Activated CD8-positive, alpha-beta memory T cell treated with anti-CD3 and anti-CD28 coated beads for 24 hours (primary cell): ENCODE measurements around the gene CHI3L2.
"Not testable (repeated sequence)": the region's sequence is repeated elsewhere in the genome, so short reads cannot be mapped to it uniquely, and the experiment has no call there.

ENCODE experiments used
- DNase-seq: peaks from one replicate; pipeline ENCODE4 v3.0.0-alpha.2; 2020

Gene CHI3L2

DNA sequence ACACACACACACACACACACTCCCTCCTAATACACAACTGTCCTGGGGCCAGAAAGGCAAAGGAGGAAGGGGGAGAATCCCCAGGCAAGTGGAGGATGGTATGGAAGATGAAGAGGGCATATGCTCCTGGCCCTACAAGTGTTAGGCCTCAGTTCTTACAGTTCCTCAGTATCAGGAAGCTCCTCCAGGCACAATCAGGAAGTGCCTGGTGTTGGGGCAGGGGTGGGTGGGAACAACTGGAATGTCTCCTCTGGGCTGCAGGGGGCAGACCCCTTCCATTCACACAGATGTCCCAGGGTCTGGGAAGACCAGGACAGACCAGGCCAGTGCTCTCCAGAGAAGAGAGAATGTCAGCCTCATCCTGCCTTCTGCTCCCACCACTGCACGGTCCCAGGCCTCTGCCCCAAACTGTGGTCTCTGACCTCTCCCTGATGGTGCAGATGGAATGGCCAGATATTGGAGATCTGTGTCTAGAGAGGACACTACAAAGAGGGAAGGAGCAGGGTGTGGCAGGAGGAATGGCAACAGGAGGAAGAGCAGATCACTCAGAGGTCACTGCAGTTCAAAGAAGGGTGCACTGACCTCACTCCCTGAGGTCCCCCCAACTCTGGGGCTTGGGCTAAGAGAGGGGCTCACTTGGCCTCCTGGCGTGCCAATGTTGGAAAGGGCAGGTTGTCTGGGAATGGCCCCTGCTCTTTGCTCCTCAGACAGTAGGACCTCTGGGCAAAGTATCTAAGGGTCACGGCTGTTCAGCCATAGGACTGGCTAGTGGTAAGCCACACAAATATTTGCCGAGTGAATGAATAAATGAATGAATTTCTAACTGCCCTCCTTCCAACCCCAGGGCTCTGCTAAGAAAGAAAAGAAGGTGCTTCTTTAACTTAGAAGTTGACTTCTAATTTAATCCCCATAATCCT lies 24.5 kb upstream of the CHI3L2 start:
- peak; percentile 66 for DNase-seq

DNA sequence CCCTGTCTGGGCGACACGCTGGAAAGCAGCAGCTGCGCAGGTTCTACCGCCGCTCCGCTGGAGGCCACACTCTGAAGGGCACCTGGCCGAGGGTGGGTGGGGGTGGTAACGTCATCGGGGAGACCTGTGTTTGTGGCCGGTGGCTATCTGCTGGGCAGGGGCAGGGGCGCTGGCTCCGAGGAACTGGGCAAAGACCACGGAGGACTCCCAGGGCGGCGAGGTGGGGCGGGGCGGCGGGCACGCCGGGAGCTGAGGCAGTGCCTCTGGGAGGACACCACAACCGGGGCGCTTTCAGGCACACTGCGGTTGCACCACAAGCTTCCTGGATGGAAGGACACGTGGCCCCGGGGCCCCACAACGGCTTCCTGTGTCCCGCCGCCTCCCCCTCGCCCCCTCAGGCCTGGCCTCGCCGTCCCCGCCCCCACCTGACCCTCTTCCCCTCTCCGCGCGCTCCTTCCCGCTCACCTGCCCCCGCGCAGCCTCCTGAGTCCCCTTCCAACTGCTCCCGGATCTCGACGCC lies 23.8 kb upstream of the CHI3L2 start:
- peak; percentile 92 for DNase-seq

DNA sequence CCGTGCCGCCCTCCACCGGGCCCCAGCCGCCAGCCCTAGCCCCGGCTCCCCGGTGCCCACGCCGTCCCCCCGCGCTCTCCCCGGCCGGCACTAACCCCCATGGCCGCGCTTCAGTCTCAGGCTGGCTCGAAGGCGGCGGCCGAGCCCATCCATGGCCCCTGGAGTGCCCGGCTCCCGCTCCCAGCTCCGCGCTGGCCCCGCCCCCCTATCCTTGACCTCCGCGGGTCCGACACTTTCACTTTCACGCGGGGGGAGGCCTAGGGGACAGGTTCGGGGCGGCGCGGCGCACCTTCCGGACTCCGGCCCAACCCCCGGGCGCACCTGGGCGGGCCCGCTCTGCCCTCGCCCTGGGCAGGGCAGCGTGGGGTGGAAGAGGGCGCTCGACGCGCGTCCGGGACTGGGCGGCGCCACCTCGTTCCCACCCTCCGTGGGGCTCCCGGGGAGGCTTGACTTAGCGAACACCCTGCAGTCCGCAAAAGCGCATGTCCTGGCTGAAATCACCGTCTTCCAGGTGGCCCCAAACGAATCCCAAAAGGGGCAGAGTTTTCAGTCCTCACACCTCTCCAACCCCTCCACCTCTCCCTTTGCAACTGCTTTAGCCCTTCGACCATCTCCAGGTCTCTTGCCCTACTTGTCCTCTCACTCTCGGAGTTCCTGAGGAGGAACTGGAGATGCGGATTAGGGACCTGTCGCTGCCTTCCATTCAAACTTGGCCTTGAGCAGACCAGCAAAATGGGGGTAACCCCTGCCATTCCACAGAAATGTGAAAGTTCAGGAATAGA lies 23.1 kb upstream of the CHI3L2 start:
- peak; percentile 88 for DNase-seq

DNA sequence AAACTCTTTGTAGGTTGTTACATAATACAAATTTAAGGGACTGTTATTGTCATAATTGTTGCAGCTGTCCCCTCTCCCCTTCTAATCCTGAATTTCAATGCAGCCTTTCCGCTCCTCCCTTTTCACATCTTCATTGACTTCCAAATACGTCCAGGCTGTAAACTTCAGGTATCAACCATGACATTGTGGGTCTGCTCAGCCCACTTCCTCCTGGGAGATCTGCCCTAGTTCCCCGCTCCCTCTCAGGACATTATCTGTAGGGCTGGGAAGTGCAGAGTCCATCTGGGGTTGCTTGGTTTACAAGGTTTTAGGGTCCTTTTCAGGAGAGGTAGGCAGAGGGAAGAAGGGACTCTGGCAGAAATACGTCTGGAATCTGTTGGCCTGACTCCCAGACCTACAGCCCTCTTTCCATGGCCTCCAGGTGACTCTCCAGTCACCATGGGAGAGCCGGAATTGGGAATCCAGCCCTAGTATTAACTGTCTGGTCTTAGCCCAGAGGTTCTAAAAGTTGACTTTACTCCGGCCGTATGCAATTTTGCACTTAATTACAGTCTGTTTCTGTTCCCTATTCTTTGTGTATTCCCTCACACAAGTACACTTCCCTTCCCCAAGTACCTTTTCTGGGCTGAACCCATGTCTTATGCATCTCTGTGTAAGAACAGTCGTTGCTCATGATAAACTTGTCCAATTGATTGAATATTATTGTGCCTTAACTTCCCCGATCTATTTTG lies 22.4 kb upstream of the CHI3L2 start:
- no peak for DNase-seq

DNA sequence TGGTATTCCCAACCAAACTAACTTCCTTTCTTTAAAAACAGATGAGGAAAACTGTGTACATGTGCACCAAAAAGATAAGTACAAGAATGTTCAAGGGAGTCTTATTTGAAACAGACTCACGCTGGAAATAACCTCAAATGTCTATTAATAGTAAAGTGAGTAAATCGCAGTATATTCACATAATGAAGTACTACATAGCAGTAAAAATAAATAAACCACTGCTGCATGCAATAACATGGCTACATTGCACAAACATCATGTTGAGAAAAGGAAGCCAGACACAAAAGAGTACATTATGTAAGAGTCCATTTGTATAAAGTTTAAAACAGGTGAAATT lies 21.8 kb upstream of the CHI3L2 start:
- DNase-seq: no peak

DNA sequence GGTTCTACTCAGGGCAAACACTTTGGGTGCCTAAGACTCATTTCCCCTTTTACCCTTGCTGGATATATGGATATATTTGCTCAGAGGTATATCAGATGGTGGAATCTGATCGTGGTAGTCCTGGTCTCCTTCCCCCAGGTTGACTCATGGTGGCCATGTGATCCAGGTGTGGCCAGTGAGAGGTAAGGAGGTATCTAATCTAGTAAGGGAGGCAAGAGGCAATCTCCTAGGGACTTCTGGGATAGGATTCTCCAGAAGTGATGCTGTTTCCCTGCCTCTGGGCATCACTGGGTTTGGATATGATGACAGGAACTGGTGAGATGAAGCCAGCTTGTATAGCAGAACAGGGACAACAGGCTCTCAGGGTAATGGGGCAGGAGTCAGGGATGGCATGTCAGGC lies 18.6 kb upstream of the CHI3L2 start:
- no peak for DNase-seq

DNA sequence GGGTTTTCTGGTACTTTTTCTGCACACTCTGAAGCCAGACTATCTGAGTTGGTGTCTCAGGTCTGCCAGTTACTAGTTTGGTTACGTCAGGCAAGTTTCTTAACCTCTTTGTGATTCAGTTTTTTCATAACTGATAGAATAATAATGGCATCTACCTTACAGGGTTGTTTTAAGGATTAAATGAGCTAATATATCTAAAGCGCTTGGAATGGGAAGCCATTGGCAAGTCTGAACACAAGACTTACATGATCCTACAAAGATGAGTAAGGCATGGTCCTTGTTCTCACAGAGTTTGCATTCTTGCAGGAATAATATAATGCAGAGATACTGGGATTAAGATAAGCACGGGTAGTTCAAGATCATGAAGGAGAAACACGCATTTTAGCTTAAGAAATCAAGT lies 17.9 kb upstream of the CHI3L2 start:
- no peak for DNase-seq

DNA sequence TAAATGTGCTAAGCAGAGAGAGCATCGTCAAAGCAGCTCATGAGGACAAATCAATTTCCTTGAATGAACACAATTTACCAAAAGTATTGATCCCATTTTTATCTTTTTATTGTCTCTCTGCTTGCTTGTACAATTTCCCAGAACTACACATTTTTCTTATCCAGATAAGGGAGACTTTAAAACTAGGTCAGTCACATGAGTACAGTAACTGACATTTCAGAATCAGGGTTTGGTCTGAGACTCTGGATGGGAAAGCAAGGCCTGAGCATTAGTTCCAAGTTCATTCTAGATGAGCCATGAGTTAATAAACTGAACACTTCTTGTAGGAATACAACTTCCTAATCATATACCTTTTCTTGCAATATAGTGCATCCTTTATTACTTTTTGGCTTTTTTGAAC lies 15.6 kb upstream of the CHI3L2 start:
- DNase-seq: no peak

DNA sequence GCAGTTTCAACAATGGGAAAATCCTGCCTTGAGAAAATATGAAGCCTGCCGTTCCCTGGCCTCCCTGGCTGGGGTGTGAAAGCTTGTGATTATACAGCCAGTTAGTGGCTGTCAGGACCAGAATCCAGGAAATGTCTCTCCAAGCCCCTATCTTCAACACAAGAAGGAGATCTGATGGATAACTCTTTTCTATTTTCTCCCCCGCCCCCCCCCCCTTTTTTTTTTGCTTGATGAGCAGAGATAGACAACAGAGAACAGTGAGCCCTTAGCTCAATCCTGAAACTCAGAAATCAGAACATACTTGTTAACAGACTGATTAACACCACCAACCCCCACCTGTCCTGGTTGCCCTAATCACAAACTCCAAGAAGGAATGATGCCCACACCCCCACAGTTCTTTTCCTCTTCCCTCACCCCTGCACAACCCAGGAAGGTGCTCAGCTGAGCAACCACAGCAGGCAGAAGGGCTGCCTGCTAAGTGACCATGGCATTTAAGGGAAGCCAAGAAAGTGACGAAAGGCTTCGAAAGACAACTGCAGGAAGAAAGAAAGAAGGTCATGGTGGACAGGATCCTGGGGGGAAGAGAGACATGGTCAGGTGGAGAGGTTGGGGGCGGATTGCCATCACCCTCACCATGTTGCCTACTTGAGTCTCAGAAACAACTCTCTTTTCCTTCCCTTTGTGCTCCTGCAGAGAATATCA lies 14.7 kb upstream of the CHI3L2 start:
- DNase-seq: no peak

DNA sequence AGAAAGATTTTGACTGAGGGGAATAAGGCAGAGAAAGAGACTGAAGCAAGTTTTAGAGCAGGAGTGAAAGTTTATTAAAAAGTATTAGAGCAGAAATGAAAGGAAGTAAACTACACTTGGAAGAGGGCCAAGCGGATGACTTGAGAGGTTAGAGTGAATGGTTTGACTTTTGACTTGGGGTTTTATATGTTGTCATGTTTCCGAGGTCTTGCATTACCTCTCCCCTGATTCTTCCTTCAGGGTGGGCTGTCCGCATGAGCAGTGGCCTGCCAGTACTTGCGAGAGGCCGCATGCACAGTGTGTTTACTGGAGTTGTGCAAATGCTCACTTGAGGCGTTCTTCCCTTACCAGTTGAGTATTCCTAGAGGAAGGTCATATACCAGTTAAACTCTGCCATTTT lies 14.1 kb upstream of the CHI3L2 start:
- no peak for DNase-seq

DNA sequence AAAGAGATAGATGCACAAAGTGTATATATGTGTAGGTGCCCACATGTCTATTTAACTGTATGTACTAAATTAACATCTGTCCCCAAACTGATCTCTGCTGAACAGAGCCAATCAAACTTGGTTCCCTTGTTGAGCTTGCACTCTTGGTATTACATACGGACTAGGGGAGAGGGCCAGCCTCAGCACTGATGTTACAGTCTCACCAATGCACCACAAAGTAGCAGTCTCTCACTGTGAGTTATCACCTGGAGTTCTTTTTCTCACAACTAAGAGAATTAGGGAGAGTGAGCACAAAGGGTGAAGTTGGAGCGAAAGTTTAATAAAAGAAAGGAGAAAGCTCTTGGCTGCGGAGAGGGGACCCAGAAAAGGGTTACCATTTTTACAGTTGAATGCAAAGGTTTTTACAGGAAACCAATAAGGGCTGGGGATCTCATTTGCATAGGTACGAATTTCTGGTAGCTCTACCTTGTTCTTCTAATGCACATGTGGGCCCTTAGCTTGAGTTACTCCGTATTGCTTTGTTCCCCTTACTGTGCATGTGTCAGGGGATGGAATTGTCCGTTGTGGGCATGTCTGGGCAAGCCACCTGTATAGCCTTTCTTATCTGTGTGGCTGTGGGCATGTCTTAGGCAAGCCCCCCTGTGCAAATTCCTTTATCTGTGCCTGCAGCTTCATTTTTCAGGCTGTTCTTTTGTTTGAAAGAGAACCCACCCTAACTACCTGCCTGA lies 13.3 kb upstream of the CHI3L2 start:
- DNase-seq: no peak

DNA sequence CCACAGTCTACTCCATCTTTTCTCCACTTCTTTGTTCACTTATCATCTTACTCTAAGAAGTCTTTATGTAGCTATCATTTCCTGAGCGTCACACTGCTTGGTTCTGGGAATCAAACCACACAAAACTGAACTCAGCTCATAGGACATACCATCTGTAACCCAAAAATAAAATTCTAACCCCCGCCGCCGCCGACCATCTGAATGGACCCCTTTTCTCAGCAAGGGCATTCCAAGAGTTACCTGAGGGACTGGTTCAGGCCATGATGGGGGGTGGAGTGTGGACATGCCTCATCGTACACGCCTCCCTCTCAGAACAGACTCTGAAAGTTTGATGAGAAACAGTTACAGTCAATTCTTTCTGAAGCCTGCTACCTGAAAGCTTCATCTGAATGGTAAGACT lies 12.6 kb upstream of the CHI3L2 start:
- DNase-seq: peak; percentile 81

DNA sequence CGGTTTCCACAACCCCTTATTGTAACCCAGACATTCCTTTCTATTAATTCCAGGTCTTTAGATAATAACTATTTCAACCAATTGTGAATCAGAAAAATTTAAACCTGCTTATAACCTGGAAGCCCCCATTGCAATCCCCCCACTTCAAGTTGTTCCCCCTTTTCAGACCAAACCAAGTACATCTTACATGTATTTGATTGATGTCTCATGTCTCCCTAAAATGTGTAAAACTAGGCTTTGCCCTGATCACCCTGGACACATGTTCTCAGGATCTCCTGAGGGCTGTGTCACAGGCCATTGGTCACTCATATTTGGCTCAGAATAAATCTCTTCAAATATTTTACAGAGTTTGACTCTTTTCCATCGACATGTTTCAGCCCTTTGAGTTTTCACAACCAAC lies 12.2 kb upstream of the CHI3L2 start:
- not testable (repeated sequence) for DNase-seq

DNA sequence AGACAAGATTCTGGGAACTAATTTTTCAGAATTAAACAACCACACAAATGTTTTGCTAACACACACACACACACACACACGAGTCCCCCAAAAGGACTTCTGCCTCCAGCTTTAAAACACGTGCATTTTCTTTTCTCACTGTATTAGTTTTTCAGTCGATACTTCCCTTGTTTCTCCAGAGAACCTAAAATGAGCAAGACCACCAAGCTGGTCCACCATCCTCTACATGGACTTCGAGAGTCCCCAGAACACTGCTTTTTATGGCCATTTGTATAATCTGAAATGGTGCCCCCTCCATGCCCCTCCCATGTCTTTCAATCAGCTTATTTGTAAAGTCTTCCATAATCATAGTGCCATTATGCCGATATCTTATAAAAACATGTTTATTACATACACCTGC lies 10.8 kb upstream of the CHI3L2 start:
- DNase-seq: no peak

DNA sequence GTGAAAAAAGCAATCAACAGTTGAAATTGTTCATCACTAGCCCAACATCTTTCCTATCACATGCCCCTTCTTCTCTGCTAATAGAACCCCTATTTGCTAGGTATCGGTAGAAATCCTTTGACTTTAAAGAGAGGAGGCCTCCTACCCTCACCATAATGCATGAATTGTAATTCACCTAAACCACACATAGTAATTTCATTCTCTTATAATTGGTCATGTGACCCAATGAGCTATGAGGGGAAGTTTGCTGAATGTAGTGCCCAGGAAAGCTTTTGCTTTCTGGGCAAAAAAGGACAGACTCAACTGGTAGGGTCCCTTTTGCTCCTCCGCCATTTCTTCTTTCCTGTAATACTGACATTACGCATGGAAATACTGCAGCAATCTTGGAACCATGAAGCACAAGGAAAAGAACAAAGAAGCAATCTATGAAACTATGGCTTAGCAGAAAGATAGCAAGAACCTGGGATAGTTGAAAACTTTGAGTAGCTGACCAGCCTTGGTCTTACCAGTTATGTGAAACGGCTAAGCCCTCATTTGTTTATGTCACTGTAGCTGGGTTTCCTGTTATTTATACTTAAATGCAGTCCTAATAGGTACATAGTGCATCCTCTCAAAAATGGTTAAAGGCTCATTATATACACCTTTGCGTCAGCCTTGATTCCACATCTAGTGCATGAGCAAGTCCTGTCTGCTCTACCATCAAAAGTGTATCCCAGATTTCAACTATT lies 10.2 kb upstream of the CHI3L2 start:
- no peak for DNase-seq

DNA sequence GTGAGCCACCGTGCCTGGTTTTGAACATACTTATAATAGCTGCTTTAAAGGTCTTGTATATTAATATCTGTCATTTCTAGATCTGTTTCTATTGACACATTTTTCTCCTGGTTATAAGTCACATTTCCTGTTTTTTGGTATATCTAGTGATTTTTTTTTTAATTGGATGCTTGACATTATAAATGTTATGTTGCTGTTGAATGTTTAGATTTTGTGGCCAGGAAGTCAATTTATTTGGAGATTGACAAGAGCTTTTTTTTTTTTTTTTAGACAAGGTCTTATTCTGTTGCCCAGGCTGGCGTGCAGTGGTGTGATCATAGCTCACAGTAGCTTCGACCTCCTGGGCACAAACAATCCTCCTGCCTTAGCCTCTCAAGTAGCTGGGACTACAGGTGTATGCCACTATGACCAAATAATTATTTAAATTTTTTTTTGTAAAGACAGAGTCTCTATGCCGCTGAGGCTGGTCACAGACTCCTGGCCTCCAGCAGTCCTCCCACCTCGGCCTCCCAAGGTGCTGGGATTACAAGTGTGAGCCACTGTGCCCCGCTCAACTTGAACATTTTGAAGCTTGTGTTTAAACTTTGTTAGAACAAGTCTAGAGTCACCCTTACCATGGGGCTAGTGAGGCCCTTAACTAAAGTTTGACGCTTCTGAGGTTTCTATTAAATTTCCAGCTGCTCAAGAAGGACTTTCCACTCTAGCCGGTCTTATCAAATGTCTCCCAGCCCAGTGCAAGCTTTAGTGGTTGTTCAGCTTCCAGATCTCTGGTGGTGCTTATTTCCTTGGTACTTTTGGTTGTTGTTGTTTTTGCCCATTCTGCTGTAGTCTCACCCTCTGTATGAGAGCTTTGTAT lies 8.6 kb upstream of the CHI3L2 start:
- DNase-seq: no peak

DNA sequence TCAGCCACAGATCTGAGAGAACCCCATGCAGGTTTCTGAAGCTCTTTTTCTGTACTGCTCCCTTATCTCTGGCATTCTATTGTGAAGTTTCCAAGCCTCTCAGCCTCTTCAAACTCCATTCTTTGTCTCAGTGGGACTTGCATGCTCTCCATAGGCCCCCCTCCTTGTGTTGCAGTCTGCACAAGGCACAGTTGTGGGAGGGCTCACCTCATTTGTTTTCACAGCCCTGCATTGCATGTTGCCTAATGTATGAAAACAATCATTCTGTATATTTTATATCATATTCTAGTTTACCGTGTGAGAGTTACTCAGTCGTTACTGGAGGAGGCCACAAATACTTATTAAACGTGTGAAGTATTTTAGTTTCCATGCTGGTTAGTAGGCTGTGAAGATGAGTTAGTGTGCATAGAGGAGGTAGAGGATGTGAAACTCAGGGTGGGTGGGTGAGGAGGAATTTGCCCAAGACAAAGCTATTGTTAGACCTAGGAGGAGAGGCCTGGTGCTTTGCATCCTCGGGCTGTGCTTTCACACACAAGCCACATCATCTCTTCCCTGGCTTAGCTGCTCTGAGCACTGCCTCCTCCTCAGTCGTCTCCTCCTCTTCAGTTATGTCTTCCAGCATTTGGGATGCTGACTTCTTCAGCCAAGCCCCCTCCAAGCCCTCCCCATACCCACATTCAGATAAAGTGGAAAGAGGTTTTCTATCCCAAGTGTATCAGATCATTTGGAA lies 7.8 kb upstream of the CHI3L2 start:
- DNase-seq: peak; percentile 78

DNA sequence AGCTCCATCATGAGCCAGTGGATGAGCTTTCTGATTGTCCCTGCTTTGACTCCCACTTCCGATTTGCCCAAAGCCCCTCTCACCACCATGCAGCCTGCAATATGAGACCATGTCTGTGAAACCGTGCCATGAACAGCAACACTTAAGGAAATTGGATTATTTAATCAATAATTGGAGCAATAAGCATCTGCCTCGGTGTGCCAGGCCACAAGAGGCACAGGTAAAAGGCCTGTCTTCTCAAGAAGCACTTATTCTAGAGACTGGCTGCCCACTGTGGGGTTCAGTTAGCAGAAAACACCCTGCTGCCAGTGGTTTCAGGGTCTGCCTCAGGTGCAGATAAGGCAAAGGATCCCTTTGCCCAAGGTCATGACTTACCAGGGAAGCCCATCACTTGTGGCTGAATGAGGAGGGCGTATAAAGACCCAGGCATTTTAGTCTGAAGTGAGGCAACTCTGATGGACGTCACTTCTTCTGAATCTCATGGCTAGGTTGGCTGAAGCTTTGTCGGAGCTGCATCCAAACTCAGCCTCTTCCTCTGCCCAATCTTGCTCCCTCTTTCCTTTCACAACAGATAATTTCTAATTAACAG lies 7.1 kb upstream of the CHI3L2 start:
- DNase-seq: no peak

DNA sequence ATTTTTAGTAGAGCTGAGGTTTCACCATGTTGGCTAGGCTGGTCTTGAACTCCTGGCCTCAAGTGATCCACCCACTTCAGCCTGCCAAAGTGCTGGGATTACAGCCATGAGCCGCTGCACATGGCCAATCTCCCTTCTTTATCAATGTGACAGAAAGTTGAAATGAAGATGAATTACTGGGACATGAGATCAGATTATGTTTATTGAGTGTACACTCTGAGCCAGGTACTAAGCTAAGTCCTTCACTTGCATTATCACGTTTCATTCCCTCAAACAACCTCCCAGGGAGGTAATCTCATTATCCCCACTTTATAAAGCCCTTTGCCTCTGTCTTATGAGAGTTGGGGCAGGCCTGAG lies 6.3 kb upstream of the CHI3L2 start:
- no peak for DNase-seq
